GM21367 (cell line): ENCODE results near the gene EFNB2.

Source experiments
- ATAC-seq: cut with Tn5 transposase; IDR thresholded peaks from one replicate; pipeline ENCODE4 v1.9.1; 2021; ENCODE audit not compliant: unreplicated experiment

EFNB2 gene

DNA sequence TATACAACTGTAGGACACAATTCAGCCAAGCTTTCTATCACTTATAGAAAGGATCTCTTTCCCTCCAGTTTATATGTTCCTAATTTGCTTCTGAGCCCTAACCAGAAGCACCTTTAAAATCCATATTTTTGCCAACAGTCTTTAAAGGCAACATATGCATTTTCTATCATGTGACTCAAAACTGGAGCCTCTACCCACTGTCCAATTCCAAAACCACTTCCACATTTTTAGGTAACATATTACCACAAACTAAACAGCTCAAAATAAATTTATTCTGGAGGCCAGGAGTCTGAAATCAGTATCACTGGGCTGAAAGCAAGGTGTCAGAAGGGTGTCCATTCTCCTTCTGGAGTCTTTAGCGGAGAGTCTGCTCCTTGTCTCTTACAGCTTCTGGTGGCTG, 15.9 kb upstream of the EFNB2 start:
- ATAC-seq: no peak

DNA sequence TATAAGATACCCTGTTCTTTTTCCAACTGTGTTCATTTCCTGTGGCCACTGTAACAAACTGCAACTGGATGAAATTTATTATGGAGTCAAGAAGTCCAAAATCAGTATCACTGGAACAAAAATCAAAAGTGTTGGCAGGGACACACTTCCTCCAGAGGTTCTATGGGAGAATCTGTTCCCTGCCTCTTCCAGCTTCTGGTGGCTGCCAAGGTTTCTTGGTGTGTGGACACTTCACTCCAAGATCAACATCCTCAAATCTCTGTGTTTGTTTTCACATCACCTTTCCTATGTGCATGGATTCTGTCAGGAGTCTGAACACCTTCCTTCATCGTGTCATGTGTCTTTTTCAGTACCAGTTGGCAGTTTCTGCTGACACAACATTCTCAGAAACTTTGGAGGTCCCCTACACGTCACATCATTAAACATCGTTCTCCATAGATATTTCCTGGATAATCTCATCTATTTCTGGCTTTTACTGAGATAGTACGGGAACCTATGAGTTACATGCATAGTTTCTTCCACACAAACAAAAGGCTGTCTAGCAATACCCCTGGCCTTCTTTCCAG, 15.2 kb upstream of the EFNB2 start:
- no peak for ATAC-seq

DNA sequence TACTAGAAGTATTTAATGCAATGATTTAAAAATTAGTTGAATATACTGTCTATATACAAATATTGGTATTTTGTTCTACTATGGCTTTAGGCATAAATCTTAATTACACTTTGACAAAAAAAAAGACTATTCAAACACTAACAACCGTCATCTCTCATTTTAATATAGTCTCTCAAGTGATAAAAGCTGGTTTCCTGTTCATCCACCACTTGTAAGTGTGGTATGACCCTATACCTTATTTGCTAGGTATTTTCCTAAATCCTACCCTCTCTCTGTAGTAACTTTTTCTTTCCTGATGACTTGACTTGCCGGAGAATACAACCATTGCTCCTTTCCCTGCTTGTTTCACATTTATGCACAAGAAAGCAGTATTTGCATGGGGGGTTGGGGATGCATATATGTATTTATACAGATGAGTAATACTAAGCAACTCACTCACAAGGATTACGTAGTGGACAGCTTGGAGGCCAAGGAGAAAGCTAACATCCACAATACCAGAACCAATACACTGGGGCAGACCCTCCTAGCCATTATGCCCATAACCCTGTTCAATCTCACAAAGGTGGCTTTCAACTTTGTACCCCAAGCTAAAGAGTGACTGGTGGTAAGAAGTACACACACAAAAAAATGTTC, 12.7 kb upstream of the EFNB2 start:
- ATAC-seq: no peak

DNA sequence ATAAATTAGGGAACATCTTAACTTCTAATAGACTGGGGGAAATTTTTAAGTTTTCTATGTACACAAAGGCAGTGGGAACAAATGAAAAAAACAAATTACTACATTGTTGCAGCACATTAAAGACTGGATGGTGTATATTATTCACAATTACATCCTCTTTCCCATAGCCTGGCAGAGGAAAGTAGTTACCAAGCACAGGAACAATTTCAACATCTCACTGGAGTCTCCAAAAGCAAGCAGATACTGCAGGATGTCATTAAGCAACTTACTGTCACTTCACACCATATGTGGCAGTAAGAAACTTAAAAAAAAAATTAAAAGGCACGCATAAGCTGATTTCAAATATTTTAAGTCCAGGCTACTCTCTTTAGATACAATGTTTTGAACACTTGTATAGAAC, 6.4 kb upstream of the EFNB2 start:
- ATAC-seq: no peak

DNA sequence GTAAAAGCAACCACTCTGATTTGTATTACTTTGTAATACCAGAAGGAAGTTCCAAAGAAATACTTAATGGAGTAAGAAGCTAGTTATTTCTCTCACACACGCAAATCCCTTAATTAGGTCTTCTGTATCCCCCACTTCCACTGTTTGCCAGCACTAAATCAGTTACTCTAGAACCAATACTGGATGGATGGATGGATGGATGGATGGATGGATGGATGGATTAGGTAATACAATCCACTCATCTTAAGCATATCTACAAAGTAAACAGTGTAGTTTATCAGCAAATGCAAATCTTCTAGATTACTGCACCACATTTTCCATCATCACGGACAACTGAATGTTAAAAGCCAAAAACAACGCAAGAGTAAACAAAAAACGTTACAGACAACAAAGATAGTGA, 5.2 kb upstream of the EFNB2 start:
- no peak for ATAC-seq

DNA sequence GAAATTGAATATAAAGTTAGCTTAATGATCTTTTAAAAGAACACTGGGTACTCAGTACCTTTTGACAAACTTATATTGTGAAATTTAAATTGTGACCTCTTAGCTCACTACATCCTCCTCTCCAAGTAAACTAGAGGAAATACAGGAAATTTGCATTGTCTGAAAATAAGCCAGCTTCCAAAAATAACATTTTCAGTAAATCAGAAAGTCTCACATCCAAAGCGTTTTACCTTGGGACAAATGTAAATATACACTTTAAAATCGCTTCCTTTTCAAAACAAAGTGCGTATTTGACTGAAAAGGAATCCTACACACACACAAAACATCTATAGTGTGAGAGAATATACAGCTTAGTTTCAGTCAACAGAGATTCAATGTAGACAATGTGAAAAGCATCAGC, 2.1 kb upstream of the EFNB2 start:
- no peak for ATAC-seq

DNA sequence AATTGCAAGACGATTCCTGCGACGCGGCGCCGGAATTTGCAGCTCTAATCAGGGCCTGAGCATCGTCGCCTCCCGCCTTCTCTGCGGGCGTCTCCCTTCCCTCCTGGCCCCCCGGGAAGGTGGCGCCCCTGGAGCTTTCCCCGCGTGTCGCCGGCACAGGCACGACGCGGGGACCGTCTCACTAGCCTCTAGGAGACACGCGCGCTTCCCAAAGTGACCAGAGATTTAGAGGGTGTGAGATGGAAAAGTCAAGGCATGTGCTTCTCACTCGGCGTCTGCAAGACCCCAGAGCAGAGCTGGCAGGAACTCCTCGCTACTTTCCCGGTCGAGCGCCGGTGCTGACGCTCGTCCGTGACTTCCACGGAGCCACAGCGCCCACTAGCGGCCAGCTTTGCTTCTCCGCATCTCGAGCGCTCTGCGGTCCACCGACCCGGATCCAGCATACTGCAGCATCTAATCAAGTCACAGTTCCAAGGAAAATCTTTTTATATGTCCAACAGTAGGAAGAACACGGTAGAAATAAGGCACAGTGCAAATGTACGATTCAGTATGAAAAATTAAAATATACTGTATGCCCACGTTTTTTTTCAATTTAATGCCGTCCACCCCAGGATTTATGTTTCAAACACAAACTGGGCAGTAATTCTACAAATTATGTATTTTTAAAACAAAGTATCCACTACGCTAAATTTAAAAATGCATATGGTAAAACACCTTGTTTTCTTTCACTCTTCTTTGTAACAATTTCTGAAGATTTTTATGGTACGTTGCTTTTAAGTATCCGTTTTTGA, 977 bp upstream of the EFNB2 start:
- peak; percentile 32 for ATAC-seq

DNA sequence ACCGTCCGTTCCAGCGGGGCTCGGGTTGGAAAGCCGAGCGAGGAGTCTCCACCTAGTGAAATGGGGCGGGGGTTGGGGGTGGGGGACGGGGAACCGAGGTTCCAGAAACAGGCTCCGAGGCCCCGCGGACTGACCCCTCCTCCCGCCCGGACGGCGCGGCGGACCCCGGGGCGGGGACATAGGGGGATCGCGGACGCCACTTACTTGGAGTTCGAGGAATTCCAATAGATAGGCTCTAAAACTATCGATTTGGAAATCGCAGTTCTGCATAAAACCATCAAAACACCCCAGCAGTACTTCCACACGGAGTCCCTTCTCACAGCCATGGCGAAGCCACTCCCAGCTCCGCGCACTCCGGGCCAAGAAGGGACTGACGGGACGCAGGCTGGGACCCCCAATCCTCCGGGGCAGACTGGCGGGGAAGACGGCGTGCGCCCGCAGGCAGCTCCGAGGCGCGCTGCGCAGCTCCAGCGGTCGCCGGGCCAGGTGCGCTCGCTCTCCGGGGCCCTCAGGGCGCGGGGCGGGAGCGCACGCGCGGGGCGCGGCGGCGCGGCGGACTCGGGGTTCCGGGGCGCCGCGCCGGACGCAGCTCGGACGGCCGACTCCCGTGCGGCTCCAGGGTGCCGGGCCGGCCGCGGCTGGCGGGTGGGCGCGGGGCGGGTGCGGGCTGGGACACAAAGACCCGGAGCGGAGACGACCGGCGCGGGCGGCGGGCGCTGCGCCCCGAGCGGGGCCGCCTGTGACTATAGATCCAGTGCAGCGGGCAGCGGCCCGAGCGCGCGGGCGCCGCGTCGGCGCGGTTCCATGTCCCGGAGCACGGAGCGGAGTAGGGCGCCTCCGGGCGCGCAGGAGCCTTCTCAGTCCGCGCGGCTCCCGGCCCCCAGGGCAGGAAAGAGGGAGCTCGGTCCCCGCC, 567 bp downstream of the EFNB2 start:
- peak; percentile 20 for ATAC-seq

DNA sequence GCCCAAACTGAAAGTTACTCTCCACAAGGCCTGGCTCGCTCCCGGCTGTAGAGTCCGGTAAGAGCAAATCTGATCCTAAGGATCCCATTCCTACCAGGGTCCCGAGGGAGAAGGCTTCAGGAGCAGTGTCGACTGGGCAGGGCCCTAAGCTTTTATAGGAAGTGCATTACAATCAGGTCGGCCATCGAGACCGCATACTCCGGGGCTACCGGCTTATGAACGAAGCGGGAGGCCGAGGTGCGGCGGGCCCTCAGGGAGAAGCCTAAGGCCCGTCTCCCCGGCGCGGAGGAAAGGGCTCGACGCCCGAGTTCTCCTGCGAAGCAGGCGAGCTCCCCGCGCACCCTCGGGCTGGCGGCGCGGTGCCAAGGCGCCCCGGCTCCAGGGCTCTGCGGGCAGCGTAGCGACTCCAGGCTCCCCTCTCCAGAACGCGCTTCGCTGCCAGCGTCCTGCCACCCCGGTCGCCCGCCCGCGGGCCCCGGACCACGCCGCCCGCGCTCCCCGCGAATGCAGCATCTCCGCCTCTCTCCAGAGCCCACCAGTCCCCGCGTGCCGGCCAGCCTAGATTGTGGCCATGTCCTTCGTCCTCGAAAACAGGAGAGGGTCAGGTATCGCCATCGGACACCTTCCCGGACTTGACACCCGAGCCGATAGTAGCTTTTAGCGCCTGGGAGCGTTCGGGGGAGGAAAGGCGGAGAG, 1.4 kb downstream of the EFNB2 start:
- ATAC-seq: no peak

DNA sequence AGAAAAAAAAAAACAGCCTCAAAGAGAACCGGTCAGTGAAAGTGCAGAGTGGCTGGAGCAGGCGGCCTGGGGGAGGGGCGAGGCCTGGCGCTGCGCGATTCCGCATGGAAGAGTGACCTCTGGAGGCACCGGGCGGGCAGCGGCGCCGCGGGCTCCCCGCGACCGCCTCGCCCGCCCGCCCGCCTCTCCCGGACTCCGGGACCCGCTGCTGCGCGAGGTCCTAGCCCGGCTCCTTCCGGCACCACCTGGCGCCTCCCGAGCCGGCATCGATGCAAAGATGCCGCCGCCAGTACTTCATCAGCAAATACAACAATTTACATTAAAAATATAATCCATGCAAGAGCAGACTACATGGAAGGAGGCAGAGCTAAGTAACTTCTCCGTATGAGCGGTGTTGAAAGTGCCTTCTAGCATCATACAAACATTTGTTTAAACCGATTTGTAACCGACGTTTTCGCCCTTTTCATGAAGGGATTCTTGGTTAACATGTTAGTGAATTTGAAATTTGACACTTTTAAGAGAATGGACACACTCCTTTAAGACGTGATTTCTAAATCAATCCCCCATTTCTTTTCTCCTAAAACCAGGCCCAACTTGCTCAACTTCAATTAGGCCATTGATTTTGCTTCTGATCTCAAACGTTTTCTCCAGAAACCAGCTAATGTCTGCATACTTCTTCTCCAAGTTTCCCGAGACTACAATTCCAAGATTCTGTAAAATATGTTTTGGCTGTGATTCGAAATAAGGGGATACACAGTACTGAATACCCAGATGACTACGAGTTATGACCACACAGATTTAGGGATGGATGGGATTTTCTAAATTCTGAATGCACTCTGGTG, 2.1 kb downstream of the EFNB2 start:
- ATAC-seq: no peak

DNA sequence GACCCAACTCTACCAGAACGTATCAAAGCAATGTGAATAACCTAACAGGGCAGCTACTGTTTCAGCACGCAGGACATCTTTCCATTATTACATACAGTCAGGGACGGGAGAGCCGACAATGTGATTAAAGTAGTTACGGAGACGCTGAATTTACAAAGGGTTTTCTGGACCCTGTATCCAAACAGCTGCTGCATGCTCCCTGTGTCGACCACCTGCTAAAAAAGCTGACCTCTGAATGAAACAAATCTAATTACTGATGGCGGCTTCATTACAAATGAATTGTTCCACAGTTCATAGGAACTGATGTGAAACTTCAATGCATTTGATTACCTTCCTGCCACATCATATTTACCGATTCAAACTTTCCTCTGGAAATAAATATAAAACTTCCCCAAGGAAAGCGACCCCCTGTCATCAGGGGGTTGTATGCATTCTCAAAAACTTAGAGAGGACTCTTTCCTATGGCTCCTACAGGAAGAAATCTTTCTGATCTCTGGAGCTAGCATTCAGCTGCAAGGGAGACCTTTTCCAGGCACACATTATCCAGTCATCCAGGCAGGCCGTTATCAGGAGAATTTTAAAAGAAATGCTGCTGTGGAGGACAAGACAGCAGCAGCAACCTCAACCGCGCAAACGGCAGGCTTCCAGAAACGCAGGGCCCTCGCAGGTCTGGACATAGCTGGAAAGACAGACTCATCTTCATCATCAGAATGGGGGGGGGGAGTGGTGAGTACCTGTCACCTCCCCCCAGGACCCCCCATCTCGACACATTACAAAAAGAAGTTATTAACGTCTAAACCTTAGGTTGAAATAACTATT, 3.1 kb downstream of the EFNB2 start:
- no peak for ATAC-seq

DNA sequence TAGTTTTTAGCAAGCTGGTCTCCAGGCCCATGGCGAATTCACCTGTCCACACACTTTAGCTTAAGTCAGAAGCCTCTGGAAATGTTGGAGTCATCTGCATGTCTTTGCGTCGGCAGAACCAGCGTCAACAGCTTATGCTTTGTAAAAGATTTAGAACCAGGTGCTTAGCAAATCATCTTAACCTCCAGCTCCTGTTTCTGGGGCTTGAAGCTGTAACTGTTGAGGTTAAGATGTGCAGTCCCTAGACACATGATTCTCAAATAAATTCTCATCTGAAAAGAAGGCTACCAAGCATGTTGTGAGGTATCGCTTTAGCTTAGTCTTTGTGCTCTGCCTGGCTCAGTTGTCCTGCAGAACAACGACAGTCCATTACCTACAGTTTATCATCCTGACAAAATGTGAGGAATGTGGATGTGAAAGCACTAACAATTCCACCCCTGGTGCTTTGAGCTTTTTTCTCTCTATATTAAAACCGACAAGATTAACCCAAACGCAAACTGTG, 4.4 kb downstream of the EFNB2 start:
- ATAC-seq: no peak

DNA sequence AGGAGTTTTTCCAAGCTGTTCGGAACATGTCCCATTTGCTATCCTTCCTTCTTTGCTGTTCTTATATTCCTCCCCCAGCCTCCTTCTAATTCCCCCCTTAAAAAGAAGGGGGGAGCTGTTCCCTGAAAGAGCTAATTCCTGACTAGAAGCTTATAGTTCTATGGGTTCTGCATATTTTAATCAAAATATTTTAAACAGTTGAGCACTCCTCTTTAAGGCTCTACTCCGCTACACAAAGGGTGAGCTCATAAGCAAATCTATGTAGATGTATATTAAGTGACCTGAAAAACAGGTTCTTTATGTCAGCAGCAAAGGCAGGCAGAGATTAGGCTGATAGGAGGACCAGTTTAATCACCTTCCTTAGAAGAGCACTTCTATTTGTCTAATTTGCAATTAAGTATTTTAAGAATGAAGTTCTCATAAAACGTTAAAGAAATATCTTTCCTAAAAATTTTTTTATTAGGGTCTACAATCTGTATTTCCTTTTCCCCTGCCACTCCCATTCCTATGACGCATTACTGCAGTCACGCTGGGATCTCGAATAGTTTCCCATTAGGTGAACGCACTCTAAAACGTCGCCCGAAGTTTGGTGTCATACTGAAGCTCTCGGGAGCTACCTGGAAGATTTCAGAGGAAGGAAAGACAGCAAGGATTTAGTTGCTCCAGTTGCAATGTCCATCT, 5.2 kb downstream of the EFNB2 start:
- no peak for ATAC-seq

DNA sequence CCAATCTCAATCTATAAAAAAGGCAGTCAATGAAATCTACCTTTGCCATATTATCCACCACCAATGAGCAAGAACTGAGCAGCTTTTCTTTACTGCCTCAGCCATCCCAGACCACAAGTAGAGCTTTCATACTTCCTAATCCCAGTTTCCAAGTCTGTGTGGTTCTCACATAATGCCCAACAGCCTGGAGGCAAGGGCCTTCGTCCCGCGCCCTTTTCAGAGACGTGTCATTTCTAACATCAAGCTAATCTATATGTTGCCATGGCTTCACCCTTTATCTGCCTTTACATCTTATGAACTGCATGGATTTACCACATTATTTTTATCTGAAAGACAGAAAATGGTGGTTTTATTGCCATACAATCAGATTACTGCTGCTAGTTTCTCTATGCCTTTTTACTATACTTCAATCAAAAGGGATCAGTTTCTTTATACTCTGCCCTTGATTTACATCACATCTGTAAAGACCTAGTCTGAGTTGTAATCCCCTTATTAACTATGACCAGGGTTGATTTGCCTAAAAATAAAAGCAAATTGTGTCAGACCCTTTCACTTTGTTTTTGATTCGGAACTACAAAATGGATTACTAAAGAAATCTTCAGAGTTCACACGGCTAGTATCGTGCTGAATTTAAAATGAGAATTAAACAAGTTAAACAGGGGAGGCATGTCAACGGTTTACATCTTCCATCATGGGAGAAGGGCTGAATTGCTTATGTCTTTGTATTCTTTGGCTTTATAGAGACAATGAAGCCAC, 5.9 kb downstream of the EFNB2 start:
- no peak for ATAC-seq

DNA sequence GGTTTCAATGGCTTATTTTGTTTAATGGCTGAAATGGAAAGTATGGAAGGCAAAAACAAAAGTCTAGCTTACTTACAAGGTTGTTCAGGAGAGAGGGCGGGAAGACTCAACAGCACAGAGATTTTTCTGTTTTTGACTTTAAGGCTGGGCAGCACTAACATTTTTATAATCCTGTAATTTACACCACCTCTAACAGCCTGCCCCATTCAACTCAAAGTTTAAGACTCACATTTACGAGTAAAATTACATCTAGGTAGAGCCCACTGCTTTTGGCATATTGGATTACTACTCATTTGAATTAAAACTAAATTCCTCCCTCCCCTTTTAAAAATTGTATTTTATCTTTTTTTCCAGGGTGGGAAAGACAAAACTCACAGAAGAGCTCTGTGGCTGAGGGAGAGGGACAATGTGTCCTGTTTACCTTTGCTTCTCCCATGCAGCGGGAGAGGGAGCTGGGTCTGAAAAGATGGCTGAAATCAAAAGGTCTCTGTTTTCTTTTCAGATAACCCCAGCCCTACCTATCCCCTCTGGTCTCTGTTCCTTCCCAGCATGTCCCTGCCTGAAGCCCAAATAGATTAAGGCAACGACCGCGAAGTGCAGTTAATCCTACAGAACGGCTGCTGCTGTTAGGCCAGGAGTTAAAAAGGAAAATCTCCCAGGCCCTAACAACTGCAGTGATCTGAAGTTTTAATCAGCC, 6.6 kb downstream of the EFNB2 start:
- no peak for ATAC-seq

DNA sequence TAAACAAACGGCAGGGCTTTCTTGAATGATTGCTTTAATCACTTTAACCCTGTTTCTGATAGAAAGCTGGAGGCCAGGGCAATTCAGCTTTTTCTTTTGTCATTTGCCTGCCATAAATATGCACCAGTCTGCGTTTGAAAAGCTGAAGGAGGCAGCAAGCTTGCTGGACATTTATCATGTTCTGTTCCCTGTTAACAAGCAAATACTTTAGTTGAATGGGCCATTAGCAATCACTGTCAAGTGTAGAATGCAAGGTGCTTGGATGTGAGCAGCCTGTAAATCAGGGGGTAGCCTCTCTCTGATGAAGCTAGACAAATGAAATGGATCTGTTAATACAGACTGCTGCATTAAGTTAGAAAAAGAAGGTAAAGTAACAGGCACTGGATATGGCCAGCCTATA, 7.6 kb downstream of the EFNB2 start:
- no peak for ATAC-seq

DNA sequence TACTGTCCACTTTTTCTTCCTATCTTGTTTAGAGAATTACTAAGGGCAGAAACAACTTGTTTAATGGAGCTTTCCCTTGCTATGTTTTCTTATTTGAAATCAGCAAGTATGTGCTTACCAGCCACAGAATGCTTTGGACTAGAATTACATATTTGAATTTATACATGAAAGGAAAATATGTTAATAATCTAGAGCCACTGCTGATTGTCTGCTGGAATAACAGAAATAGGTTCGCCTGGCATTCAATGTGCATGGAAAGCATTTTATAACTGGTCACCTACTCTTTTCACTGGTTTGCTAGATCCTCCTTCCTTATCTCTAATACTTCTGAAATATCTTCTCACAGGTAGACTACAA, 8.0 kb downstream of the EFNB2 start:
- ATAC-seq: no peak
